GM19043 (cell line): ENCODE results near the gene CDH22.

Experiments used
- ATAC-seq: cut with Tn5 transposase; IDR thresholded peaks from one replicate; pipeline ENCODE4 v1.9.1; 2021; ENCODE audit warnings: low read depth; ENCODE audit not compliant: unreplicated experiment

Gene CDH22

DNA sequence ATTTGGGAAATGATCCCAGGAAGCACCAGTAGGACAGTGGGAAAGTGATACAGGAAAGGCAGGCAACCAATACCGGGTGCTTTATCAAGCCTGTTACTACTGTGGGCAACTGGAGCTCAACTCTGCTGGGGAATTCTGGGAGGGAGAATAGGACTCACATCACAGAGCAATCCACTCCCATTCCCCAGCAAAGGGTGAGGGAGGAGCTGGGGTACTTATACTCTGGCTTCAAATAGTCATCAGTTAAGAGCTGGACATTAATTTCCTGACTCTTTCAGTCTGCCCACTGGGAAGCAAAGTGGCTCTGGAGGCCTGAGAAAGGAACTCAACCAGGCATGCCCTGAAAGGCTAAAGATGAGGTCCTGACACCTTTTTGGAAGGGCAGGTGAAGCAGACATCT is 17.5 kb upstream of the CDH22 start:
- no peak for ATAC-seq

DNA sequence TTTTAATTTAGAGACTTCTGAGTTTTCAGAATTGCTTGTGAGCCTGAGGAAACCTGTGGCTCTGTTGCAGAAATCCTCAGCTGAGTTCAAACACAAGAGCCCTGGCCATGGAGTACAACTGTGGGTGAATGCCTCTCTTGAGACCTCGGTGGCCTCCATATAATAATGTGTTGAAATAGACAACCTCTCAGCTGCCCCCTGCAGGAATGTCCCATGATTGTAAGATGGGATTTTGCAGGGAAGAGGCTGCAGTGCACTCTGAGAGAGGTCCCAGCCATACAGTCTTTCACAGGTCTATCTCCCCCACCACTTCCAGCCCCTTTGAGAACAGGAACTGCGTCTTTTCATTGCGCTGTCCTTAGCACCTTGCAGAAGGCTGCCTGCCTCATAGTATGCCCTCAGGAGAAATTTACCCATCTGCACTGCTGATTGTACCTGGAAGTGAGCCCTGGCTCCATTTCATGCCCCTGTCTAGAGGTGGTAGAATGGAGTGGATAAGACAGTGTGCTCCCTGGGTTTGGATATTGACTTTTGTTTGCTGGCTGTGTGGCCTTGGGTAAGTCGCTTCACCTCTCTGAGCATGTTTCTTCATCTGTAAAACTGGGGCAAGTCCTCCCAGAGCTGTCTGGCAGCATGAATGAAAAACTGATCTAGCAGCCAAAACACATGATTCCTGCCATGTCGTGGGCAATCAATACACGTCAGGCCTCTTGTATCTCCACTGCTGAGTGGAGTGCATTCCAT is 16.8 kb upstream of the CDH22 start:
- no peak for ATAC-seq

DNA sequence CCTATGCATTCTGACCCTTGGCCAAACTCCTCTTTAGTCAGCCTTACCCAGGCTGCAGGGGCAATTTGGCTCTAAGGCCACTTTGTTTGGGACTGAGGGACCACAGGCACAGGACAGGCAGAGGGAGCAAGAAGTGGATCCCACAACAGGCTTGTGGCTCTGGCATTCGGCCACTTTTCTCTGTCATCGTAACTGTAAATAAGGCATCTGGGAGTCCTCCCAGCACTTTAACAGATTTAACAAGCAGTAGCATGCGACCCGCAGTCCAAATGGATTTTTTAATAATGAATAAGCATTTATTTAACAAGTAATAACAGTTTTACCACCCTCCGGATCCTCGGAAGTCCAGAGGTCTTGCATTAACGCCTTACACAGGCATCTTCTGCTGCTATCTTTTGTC is 16.1 kb upstream of the CDH22 start:
- ATAC-seq: no peak

DNA sequence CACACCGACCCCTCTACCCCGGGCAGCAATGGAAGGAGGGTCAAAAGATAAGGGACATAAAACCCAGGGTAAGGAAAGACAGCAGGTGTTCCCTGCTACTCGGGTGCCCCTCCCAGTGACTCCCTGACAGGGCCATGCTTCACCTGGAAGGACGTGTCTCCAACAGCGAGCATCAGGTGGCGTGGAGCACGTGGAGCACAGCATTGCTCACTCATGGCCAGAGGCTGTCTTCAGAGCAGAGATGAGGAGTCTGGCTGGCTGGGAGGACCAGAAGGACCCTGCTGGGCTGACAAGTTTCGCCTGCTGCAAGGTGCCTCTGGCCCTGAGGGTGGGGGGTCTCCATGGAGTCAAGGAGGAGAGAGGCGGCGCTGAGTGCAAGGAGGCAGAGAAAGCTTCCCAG is 15.3 kb upstream of the CDH22 start:
- ATAC-seq: no peak

DNA sequence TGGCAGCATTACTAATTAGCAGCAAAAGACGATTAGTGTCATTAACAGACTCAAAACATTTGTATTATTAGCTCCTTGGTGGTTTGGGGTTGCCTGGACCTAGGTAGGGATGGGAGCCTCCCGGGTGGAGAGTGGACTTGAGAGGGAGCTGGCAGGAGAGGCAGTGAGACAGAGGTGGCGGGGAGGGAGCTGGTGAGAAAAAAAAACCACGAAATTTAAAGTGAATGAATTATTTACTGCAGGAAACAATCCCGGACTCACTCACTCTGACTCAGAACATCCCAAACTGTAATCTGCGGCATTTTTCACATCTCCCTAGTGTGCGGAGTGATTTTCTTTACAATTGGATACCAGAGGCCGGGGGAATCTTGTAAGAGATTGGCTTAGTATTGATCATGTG is 14.3 kb upstream of the CDH22 start:
- ATAC-seq: no peak

DNA sequence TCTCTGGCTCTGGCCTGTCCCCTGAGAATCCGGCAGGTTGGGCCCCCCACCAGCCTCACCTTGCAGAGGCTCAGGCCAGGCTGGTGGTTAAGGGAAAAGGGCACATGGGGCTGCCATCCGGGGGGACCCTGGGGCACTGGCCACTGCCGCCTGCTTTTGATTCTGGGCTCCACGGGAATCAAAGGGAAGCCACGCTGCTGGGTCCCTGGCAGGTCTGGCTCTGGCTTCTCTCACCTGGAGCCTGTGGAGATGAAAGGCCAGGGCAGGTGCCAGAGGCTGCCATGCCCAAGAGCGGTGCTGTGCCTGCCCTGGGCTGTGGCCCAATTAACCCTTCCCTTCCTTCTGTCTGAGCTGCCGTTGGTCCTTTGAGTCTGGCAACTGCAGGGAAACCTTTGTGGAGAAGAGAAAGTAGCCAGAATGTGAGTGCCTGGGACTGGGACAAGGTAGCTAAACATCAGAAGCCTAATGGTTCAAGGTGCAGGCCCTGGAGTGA is 9.4 kb upstream of the CDH22 start:
- no peak for ATAC-seq

DNA sequence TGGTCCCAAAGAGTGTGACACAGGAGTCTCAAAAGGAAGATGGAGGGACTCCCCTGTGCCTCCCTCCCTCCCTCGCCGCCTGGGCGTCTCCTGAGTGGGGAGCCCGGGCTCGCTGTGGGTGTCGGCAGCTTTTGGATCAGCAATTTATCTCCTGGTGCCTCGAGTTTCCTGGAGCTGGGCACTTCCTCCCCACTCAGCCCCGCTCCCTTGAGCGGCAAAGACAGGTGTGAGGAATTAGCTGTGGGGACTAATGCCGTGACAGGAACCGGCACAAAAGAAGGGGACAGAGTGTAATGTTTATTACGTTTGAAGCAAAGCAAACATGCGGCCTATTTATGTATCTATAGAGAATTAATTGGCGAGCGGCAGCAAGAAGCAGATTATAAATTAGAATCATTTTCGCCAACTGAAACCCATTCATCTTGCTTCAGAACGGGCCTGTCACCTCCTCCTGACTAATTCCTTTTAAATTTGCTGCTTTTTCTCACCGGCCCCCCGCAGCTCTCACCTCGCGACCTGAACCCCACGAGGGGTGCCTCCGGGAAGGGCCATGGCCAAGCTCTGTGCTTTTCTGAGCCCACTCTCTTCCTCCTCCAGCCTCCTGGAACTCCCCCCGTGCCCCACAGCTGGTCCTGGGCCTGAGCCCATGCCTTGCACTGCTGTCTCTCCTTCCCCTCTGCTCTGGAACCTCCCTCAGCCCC is 8.8 kb upstream of the CDH22 start:
- no peak for ATAC-seq

DNA sequence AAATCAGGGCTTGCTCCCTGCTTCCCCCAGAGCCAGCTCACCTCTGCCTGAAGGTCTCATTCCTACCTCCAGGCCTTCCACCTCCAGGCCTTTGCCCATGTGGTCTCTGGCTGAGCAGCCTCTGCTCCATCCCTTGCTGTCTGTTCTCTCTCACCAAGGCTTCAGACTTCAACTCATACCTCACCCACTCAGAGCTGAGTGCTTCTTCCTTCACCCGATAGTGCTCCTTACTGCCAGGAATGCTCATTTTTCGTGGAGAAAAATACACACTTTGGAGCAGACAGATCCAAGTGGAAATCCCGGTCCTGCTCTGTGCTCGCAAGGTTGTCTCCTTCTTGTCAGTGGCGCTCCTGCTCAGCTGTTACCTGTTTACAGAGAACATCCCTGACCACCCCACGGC is 7.0 kb upstream of the CDH22 start:
- no peak for ATAC-seq

DNA sequence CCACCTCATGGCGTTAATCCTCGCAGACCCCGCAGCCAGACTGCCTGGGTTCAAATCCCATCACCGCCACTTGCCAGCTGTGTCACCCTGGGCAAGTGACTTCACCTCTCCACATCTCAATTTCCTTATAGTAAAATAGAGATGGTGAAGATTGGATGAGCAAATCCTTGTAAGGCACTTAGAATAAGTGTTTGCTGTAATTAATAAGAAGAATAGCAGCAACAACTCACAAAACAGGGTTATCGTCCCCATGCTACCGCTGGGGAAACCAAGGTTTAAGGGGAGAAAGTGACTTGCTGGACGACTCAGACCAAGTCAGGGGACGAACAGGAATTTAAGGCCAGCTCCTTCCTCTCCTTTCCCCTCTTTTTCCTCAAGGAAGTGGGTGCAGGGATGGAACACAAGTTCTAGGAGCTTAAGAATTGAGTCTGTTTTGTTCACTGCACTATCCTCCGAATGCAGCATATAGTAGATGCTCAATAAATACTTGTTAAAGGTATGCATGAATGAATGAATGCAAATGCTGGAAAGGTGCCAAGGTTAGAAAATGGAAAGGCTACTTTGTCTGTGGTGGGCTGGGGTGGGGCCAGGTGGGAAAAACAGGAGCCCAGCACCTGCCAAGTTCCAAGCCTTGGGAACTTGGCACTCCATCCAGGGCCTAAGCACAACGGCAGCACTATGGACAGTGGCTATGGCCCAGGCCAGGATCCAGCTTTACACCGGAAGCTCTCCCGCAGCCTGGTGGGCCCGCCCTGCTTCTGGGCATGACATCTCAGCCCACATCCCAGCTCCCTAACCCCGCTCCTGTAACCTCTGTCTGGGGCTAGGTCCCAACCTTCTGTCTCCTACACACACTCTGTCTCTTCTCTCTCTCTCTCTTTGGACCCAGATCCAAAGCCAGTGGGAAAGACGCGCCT is 4.9 kb upstream of the CDH22 start:
- ATAC-seq: no peak

DNA sequence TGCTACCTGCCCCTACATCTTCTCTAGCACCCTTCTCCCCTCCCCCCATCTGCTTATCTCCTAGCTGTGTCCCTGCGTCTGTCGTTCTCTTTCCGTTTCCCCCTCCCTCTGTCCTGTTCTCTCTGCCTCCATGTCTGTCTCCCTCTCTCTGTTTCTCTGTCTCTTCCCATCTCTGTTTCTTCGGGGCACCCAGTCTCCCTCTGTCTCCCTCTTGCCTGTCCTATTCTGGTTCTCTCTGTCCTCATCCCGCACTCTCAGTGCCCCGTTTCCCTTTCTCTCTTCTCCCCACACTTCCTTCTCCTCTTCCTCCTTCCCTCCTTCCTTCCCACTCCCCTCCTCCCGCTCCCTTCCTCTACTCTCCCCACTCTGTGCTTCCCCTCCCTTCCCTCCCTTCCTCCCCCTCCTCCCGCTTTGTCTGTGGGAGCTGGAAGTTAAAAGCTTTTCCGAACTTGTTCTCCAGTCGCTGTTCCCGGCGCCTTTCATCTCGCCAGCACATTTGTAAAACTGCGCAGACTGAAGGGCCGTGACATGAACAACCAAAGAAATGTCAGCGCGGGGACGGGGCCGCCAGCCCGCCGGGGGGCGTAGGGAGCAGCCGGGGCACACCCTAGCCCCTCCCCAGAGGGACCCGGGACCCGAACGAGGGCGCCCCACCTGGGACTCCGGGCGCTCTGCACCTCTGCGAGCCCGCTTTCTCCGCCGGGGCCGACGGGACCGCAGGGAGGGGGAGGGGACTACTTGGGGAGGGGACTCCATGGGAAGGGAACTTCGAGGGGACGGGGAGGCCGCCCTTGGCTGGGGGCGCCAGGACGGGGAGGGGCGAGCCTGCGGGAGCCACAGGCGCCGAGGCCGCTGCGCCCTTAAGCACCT is 4.0 kb upstream of the CDH22 start:
- ATAC-seq: no peak

DNA sequence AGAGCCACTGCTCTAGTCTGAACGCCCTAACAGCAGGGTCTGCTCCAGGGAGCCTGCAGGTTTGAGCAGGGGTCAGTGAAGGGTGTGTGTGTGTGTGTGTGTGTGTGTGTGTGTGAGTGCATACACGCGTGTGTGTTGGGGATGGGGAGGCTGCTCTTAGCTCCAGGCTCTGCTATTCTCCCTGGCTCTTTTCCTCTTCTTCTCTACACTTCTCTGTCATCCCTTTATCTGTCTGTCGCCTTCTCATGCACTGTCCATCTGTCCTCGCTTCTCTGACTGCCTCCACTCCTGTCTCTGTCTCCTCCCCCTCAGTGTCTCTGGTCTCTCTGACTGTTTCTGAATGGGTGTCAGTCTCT is 3.4 kb upstream of the CDH22 start:
- ATAC-seq: no peak

DNA sequence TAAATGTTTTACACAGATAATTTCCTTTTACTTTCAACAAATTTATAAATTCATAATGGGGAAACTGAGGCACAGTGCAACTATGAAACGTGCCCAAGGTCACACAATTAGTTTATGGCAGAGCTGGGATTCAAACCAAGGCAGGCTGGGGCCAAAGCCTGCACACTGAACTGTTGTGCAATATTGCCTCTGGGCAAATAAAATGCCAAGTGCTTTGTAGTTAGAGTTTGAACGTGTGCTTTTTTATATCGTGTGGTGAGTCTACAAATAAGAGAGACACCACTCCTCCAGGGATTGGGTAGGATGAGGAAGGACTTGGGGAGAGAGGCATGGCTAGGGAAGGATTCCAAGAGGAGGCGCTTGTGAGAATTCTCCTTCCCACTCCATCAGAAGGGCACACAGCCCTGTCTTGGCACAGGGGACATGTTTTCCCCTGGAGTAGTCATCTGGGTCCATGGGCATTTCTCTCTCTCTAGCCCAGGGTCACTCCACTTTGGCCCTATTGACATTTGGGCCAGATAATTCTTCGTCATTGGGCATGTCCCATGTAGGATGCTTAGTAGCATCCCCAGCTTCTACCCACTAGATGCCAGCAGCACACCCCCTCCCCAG is 2.8 kb upstream of the CDH22 start:
- no peak for ATAC-seq

DNA sequence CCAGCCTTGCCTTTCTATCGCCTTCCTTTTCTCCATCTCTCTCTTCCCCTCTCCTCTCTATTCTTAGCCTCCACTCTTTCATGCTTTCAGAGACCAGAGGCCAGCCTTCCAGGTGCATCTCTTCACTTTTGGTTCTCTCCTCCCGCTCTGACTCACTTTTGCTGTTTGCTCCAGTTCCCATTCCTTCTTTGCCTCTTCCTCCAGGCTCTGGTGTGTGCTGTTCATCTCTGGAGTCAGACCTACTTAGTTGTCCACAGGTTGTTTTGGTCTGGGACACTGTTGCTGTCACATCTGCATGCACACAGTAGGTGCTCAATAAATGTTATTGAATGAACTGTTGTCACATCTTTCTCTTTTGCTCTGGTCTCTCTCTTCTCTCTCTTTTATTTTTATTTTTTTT is 1.6 kb upstream of the CDH22 start:
- ATAC-seq: no peak

DNA sequence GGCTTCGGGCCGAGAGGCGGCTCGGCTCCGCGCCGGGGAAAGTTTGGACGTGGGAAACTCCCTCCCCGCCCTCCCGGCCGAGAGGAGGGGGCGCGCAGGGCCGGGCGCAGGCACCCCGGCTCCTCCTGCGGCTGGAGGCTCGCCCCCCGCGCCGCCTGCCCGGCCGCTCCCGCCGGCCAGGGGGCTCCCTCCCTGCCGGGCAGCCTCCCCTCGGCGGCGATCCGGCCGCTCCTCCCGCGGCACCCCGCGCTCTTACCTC is 370 bp downstream of the CDH22 start:
- ATAC-seq: no peak

DNA sequence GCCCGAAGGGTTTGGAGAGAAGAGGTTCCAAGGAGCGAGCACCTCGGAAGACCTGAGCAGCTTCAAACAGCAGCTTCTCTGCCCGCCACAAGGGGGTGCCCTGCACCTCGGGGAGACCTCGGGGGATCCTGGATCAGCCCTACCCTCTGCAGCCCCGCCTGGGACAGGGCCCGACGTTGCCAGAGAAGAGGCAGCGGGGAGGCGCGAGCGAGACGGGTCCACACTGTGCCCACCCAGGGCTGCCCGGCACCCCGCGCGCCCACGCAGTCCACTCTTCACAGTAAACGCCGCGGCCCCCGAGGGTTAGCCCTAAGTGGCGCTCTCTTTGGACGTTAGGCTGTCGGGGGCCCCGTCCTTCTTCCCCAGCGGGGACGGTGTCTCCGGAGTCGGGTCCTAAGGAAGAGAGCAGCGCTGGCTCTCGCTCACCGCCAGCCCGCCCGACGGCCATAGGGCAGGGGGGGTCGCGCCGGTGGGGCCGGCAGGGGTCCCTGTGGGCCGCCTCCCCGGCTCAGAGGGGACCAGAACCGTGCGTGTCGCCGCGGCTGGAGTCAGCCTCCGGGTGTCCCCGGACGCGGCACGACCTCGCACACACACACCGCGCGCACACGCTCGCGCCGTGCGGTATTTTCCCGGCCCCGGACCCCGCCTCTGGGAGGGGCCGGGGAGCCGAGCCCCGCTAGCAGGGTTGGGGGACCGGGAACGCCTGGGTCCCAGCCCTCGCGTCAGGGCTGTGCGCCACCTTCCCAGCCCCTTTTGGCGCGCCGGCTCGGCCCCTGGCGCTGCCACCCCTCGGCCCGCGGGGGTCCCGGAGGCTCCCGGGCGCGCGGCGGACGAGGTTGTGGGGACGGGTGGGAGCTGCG is 929 bp downstream of the CDH22 start:
- no peak for ATAC-seq

DNA sequence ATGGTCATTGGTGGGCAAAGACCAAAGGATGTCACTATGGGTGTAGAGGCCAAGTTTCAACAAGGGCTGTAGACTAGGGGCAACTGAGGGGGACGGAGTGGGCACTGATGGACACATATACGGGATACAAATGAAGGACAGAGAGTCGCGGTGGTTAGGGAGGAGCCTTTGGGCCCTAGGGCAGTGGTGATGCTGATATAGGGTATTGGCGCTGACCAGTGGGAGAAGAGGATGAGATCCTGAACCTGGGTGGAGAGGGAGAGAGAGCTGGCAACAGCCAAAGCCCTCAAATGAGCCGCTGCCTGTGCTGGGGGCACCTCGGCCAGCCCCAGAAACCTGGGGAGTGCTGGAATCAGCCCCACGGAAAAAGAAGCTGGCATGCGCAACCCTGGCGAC is 1.6 kb downstream of the CDH22 start:
- ATAC-seq: no peak

DNA sequence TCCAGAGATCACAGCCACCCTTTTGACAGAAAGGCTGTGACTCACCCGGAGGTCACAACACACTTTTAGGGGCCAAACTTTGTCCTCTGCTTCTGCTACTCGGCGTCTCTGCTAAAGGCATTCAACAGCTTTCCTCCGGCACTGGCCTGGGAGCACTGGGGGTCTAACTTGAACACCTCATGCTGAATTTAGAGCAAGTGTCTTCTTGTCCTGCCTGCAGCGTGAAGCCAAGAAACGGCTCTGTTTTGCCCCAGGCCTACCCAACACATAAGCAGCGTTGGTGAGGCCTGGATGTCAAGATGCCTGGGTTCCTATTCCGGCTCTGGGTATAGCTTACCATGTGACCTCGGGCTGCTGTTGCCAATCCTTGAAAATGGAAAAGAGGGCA is 2.3 kb downstream of the CDH22 start:
- no peak for ATAC-seq

DNA sequence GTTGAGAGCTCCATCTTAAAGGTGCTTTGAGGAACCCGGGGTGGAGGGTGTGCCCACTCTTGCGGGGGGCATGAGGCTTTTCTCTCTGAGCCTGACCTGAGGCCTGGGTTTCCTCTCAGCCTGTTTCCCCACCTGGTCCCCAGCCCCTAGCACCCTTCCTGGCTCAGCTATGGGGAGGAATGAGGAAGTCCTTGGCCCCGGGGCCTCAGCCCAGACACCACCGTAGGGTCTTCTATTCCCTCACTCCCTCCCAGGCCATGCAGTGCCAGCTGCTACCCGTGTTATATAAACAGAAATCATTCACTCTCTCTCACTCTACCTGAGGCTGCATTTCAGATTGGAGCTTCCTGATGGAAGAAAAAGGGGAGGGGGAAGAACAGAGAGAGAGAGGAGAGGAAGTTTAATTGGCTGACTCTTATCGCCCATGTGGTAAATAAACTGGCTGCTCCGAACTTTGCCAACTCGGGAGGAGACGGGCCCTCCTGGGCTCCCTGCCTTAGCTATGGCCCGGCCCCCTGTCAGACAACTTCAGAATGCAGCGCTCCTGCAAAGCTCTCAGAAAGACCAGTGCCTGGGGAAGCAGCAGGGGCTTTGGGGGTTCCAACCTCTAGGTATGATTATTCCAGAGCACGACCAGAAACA is 2.8 kb downstream of the CDH22 start:
- ATAC-seq: no peak

DNA sequence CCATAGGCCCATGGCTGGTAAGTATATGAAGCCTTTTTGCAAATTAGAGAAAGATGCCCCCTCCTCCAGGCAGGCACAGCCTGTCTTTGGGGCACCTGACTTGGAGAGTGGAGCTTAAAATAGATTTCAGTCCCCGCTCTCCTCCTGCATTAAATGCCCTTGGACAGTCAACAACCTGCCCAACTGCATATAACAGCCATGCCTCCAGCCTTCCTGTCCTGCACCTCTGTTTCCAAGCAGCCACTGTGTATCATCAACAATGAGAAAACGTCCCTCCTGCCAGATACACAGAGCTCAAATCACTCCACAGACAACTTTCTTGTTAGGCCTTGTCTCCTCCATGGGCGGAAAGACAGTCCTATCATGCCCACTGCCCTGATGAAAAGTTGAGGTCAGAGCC is 3.4 kb downstream of the CDH22 start:
- no peak for ATAC-seq
